HG03354 (cell line): ENCODE data around the gene S100A7.
"Not testable (repeated sequence)": the region's sequence is repeated elsewhere in the genome, so short reads cannot be mapped to it uniquely, and the experiment has no call there.

Experiments used
- ATAC-seq: cut with Tn5 transposase; IDR thresholded peaks from one replicate; pipeline ENCODE4 v1.9.1; 2021; ENCODE audit warnings: mild to moderate bottlenecking; ENCODE audit not compliant: unreplicated experiment, poor library complexity, severe bottlenecking

S100A7 gene

GRCh38 chr1:153432874-153433681 lies 27.4 kb downstream of the S100A7 start:
- ATAC-seq = no peak

- no peak for ATAC-seq
Observed at GRCh38 chr1:153431928-153432327, 28.5 kb downstream of the S100A7 start.

- ATAC-seq = no peak
Observed at GRCh38 chr1:153431427-153431826, 29.0 kb downstream of the S100A7 start.

GRCh38 chr1:153431002-153431401 lies 29.4 kb downstream of the S100A7 start:
- no peak for ATAC-seq

- no peak for ATAC-seq
Observed at GRCh38 chr1:153430561-153430960, 29.9 kb downstream of the S100A7 start.

- ATAC-seq = no peak
Observed at GRCh38 chr1:153430166-153430553, 30.3 kb downstream of the S100A7 start.

GRCh38 chr1:153429266-153430165 lies 30.9 kb downstream of the S100A7 start:
- no peak for ATAC-seq

GRCh38 chr1:153428791-153429190 lies 31.7 kb downstream of the S100A7 start:
- ATAC-seq = no peak

GRCh38 chr1:153428073-153428638 lies 32.3 kb downstream of the S100A7 start:
- no peak for ATAC-seq

GRCh38 chr1:153426809-153427208 lies 33.6 kb downstream of the S100A7 start:
- ATAC-seq = no peak

GRCh38 chr1:153422450-153423068 lies 37.9 kb downstream of the S100A7 start:
- ATAC-seq = no peak

- ATAC-seq = no peak
Observed at GRCh38 chr1:153420306-153420705, 40.1 kb downstream of the S100A7 start.

GRCh38 chr1:153419436-153419793 lies 41.0 kb downstream of the S100A7 start:
- not testable (repeated sequence) for ATAC-seq

- not testable (repeated sequence) for ATAC-seq
Observed at GRCh38 chr1:153418758-153419435, 41.6 kb downstream of the S100A7 start.

- no peak for ATAC-seq
Observed at GRCh38 chr1:153417136-153417888, 43.1 kb downstream of the S100A7 start.

- no peak for ATAC-seq
Observed at GRCh38 chr1:153415850-153416570, 44.4 kb downstream of the S100A7 start, which contains the start of gene S100A7A. S100A7A (plus strand) TSS chr1:153416520; CDS start chr1:153418083, 1,563 bp downstream.

- not testable (repeated sequence) for ATAC-seq
Observed at GRCh38 chr1:153413961-153414360, 46.5 kb downstream of the S100A7 start.
